GM21737 (cell line): ENCODE data around the gene IFI44.

Experiments
- ATAC-seq: cut with Tn5 transposase; IDR thresholded peaks from one replicate; pipeline ENCODE4 v1.9.1; 2021; ENCODE audit warnings: mild to moderate bottlenecking, moderate library complexity; ENCODE audit not compliant: unreplicated experiment

The IFI44 gene, protein sequence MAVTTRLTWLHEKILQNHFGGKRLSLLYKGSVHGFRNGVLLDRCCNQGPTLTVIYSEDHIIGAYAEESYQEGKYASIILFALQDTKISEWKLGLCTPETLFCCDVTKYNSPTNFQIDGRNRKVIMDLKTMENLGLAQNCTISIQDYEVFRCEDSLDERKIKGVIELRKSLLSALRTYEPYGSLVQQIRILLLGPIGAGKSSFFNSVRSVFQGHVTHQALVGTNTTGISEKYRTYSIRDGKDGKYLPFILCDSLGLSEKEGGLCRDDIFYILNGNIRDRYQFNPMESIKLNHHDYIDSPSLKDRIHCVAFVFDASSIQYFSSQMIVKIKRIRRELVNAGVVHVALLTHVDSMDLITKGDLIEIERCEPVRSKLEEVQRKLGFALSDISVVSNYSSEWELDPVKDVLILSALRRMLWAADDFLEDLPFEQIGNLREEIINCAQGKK

DNA sequence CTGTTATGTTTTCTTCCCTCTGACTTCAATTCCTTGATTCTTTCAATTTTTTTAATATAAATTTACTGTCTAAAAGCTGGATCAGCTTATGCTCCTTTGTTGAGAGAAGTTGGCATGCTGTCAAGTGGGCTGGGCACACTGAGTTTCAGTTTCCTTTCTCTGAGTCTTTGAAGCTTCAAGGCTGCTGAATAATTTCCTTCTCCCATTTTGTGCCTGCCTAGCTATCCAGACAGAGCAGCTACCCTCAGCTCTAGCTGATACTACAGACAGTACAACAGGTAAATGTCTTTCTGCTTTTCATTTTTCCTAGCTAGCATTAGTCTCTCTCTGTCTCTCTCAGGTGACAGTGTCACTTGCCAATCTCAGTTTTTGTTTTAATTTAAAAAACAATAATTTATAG is at the start of gene IFI44:
IFI44 (plus strand) TSS at position 204 of the 400 bp plus-strand sequence. CDS start 365 bp downstream, outside the sequence.
- peak; percentile 83 for ATAC-seq

- no peak for ATAC-seq
Measured at GRCh38 chr1:78601068-78601467, 48.6 kb upstream of the IFI44 start.

DNA sequence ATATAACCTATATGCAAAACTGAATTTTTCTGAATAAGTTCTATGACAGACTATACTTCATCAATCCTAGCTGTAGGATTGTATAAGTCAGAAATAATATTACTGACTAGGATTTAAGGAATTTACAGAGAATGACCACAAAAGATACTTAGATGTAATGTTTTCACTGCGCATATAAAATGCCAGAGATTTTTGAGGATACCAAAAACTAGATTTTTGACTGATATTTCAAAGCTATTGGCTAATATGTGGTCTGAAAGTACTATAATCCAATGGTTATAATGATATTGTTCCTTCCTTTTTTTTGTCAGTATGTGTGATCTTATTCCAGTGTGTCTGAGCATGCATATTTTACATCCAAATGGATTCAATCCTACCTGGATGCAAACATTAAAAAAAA is 46.4 kb upstream of the IFI44 start:
- ATAC-seq: no peak

DNA sequence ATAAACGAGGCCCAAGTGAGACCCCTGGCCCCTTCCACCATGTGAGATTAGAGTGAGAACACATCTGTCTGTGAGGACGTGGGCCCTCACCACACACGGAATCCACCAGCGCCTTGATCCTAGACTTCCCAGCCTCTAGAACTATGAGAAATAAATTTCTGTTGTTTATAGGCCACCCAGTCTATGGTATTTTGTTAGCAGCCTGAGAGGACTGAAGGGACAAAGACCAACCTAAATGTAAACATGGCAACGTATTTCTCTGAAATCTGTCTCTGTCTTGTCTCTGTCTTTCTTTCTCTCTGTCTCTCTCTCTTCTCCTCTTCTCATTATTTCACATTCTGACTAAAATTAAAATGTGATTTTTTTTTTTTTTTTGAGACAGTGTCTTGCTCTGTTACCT is 45.0 kb upstream of the IFI44 start:
- ATAC-seq: no peak

DNA sequence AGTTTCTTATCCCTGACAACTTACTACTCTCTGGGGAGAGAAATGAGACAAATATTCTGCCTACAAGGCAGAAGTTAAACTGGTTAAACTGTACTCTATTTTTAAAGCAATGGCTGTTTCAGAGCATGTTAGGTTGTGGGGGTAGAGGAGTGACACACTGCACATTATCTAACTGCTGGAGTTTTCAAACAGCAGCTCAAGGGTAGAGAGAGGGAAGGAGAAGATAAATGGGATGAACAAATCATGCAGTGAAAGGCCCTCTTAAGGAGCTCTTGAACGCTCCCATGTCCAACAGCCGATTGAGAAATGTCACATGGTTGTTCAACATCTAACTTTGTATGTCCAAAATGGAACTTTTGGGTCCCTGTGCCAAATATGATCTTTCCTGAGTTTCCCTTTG is 43.4 kb upstream of the IFI44 start:
- no peak for ATAC-seq

- no peak for ATAC-seq
Measured at GRCh38 chr1:78607334-78607927, 42.2 kb upstream of the IFI44 start.

DNA sequence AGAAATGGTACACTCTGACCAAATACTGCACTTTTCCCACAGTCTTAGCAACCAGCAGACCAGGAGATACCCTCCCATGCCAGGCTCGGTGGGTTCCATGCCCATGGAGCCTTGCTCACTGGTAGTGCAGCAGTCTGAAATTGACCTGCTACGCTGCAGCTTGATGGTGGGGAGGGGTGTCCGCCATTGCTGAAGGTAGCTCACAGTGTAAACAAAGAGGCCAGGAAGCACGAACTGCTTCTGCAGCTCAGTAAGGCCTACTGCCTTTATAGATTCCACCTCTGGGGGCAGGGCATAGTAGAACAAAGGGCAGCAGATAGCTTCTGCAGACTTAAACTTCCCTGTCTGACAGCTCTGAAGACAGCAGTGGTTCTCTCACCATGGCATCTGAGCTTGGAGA is 41.7 kb upstream of the IFI44 start:
- no peak for ATAC-seq

- peak; percentile 41 for ATAC-seq
Measured at GRCh38 chr1:78617615-78618026, 32.0 kb upstream of the IFI44 start.

DNA sequence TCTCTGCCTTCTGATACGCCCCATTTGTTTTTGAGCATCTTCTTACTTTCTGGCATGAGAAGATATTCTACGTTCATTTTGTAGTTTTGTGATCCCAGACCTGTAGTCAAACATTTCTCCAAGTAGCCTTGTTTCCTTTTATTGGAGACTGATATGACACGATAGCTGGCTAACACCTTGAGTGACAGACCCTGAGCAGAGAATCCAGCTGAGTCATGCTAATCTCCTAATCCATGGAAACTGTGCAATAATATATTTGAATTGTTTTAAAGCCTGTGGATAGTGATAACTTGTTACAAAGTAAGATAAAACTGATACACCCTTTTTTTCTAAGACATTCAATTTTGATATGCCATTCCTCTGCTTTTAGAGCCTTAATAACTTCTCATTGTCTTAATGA is 30.6 kb upstream of the IFI44 start:
- ATAC-seq: no peak

DNA sequence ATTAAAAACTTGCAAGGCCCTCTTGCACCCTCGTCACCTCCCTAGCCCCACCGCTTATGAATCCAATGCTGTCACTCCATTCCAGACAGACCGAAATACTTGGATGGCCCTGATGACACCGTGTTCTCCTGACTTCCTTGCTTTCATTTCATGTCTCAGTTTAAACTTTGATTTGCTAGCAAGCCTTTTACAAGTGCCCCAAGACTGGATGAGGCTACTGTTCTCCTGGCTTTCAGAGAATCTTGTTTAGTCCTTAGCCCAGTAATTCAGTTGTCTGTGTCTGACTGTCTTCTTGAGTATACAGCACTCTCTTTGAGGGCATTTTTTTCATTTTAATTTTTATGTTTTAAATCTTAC is 30.2 kb upstream of the IFI44 start:
- peak; percentile 3 for ATAC-seq

DNA sequence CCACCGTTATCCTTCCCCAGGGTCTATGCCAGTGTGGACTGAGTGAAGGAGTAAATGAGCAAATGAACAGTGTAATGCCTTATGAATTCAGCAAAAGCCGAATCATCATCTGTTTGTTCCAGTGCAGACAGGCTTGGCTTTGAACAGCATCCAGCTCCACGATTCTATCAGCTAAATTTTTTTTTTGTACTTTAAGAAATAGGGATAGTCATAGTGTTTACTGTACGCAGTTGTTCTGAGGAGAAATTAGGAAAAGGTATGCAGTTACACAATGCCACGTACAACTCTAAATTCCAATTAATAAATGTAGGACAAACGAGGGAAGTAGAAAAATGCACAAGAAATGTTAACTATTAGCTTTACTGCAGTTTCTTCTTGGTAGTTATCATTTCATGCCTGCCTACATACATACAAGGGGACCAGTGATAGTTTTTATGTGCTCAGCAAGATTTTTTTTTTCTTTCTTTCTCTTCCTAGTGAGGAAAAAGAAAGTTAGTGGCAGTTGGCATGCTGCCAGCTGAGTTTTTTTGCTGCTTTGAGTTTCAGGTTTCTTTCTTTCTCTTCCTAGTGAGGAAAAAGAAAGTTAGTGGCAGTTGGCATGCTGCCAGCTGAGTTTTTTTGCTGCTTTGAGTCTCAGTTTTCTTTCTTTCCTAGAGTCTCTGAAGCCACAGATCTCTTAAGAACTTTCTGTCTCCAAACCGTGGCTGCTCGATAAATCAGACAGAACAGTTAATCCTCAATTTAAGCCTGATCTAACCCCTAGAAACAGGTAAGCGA is 29.6 kb upstream of the IFI44 start, which contains the start of gene IFI44L:
IFI44L (plus strand) TSS at position 646 of the 777 bp plus-strand sequence. CDS start 7,468 bp downstream, outside the sequence.
- ATAC-seq: peak; percentile 49

DNA sequence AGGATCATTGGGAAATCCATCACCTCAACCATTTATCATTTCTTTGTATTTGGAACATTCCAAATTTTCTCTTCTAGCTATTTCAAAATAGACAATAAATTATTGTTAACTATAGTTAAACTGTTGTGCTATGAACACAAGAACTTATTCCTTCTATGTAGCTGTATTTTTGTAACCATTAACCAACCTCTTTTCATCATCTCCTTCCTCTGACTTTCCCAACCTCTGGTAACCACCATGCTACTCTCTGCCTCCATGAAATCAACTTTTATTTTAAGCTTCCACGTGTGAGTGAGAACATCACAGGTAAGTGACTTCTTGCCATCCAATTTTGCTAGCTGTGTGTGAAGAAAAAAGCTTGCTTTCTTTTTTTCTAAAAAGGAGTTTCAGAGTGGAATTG is 29.0 kb upstream of the IFI44 start:
- peak; percentile 23 for ATAC-seq

- ATAC-seq: no peak
Measured at GRCh38 chr1:78622548-78622947, 27.1 kb upstream of the IFI44 start.

DNA sequence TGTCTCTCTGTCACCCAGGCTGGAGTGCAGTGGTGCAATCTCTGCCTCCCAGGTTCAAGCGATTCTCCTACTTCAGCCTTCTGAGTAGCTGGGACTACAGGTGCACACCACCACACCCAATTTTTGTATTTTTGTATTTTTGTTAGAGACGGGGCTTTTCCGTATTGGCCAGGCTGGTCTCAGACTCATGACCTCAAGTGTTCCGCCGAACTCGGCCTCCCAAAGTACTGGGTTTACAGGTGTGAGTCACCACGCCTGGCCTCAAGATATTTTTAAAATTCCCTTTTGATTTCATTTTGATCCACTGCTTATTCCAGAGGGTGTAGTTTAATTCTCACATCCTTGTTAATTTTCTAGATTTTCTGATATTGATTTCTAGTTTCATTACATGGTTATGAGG is 25.6 kb upstream of the IFI44 start:
- no peak for ATAC-seq

- ATAC-seq: no peak
Measured at GRCh38 chr1:78627321-78627720, 22.3 kb upstream of the IFI44 start.

DNA sequence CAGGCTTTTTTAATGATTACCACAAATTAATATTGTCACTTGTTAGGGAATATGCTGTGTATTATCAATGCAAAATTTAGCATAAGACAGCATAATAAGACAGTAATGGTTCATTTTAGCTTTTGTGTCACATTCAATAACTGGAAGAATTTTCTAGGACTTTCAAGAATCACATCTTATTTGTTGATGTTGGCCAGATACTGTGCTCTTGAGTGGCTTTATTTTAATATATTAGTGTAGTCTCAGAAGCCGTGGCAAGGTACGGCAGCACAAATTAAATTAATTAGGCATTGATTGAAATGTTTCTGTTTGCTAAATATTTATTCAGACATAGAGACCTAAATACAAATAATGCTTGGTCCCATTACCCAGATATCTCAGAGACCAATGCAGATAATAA is 19.0 kb upstream of the IFI44 start:
- no peak for ATAC-seq

DNA sequence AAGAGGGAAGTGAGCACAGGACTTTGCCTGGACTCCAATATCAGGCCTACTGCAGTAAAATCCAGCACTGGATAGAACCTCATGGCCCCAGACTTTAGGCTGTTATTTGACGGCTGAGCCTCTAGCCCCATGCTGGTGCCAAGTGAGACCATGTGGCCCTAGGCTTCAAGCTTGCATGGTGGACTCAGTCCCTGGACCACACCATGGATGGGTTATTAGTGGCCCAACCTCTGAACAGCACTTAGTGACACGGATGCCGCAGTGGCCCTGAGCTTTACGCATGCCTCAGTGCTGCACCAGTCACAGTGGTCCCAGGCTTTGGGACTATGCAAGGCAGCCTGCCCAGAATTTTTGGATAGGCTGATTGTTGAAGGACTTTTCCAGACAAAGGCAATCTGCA is 16.4 kb upstream of the IFI44 start:
- no peak for ATAC-seq

GRCh38 chr1:78640462-78640861 is 9.2 kb upstream of the IFI44 start:
- ATAC-seq: no peak

GRCh38 chr1:78641558-78641957 is 8.1 kb upstream of the IFI44 start:
- no peak for ATAC-seq

DNA sequence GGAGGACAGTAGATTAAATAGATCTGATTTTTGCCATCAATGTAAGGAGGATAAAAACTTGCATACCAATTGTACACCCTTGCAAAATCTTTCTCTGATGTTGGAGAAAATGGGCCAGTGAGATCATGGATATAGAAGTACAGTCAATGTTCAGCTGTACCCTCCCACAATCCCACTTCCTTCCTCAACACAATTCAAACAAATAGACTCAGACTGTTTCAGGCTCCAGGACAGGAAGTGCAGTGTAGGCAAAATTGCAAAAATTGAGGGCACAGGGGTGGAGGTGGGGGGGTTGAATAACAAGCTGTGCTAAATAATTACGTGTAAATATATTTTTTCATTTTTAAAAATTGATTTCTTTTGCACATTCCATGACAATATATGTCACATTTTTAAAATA is 3.9 kb upstream of the IFI44 start:
- ATAC-seq: no peak

DNA sequence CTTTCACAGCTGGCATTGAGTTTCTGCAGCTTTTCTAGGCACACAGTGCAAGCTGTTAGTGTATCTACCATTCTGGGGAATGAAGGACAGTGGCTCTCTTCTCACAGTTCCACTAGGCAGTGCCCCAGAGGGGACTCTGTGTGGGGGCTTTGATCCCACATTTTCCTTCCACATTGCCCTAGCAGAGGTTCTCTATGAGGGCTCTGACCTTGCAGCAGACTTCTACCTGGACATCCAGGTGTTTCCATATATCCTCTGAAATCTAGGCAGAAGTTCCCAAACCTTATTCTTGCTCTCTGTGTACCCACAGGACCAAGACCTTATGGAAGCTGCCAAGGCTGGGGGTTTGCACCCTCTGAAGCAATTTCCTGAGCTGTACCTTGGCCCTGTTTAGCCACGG is 2.4 kb upstream of the IFI44 start:
- ATAC-seq: no peak
